HG03575 (cell line): Measurements from ENCODE around the gene NUP210.

Source experiments
- ATAC-seq: cut with Tn5 transposase; IDR thresholded peaks from one replicate; pipeline ENCODE4 v1.9.1; 2021; ENCODE audit not compliant: unreplicated experiment, insufficient number of reproducible peaks, low FRiP score; ENCODE audit errors: extremely low read depth

NUP210 gene

DNA sequence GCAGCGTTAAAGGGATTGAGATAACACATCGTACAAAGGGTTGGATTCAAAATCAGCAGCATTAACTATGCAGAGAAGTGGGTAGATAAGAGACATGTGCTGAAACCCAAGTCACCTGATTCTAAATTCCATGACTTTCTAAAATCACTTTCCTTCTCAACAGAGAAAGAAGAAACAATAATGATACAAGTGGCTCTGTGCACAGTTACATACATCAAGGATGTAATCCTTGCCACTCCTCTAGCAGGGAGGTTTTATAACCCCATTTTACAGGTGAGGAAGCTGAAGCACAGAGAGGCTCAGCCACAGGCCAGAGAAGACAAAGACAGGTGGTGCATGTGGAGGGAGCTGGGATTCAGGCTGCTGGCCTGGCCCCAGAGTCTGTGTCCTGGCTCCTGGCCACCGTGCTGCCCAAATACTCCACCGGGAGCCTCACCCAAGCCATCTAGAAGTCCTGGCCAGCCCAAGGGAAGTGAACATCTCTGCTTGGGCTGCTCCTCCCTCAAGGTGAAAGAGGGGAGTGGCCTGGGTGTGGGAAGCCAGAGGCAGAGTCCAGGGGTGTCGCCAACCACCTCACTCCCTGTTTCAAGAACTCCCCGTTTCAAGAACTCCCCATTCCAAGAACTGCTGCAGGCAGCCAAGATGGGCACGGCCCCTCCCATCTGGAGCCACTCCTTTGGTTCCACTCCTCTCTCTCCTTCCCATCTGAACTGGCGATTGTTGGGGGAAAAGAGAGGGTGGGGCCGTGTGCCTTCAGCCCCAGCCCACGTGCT, 147.1 kb downstream of the NUP210 start:
- ATAC-seq = no peak

DNA sequence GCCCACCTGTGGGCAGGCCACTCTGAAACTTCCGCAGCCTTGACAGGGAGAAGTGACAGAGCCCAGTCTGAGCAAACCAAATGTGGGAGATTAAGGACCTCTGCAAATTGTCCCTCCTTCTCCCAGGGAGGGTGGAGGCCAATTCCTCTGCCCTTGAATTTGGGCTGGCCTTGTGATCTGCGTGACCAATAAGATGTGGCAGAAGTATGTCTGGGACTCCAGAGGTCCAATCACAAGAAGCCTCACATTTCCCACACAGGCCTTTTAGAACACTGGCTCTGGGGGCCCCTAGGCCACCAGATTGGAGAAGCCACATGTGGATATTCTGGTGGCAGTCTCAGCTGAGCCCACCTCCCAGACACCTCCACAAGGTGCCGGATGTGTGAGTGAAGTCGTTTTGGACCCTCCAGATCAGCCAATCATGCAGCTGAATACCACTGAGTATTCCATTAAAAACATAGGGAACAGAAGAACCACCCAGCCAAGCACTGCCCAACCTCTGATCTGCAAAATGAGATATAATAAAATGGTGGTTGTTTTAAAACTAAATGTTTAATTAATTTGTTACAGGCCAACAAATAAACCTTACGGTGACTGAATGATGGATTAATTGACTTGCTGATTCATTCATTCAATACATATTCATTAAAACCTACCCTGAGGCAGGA, 150.3 kb downstream of the NUP210 start:
- ATAC-seq = no peak

DNA sequence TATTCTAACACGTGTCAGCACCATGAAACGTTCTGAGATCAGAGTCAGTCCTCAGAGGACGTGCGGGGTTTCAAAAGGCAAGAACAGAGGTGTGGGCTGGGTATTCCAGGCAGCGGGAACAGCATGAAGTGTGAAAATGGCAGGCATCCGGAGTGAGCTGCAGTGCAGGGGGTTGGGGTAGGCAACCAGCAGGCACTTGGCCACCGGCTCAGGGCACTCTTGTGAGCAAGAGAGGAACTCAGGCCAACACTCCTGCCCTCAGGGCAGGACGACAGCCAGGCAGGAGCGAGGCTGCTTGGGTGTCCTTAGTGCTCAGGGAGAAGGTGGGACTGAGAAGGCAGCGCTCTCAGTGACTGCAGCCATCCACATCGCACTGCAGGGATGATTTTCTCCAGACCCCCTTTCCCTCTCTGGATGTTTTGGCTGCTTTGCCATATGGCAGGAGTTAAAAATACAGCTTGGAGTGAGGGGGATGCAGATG, 151.1 kb downstream of the NUP210 start:
- no peak for ATAC-seq

DNA sequence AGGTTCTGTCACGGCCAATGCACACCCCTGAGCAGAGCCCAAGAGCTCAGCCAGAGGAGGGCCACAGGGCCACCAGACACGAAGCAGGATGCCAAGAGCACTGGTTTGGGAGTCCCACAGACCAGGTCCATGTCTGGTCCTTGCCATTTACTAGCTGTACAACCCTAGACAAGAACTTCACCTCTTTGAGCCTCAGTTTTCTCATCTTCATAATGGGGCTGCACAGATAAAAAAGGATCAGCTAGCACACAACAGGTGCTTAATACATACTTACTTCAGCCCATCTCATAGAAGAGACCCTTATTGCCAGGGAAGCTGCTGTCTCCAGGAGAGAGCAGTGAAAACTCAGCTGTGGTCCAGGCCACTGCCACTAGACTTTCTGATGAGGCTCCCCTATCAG, 152.0 kb downstream of the NUP210 start:
- ATAC-seq = no peak

DNA sequence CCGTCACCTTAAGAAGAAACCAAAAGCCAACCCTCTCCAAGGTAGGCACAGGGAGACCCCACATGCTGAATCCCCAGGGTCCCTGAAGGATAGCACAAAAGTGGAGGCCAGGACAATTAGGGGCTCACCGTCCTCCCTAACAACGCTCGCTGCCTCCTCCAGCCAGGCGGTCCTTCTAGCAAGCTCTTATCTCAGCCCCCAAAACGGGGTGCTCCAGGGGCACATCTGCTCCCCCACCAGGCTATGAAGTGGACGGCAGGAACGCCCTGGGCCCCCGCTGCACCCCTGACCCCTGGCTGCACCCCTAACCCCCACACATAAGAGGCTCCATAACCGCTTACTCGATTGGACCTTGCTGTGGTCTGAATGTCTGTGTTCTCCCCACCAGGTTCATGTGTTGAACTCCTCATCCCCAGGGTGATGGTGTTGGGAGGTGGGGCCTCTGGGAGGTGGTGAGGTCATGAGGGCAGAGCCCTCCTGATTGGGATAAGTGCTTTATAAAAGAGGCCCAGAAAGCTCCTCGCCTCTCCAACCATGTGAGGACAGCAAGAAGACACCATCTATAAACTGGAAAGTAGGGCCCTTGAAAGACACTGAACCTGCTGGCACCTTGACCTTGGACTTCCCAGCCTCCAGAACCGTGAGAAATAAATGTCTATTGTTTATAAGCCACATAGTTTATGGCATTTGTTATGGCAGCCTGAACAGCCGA, 153.3 kb downstream of the NUP210 start:
- ATAC-seq = no peak
